Hippocampal formation (tissue), 2 donors: ENCODE results near the gene XXYLT1.
"Not testable (repeated sequence)": the region's sequence is repeated elsewhere in the genome, so short reads cannot be mapped to it uniquely, and the experiment has no call there.

Experiments
- DNase-seq, 2 donors: peaks; one replicate each; lab custom pipeline; 2025; lab: John Stamatoyannopoulos, UW

Gene XXYLT1

DNA sequence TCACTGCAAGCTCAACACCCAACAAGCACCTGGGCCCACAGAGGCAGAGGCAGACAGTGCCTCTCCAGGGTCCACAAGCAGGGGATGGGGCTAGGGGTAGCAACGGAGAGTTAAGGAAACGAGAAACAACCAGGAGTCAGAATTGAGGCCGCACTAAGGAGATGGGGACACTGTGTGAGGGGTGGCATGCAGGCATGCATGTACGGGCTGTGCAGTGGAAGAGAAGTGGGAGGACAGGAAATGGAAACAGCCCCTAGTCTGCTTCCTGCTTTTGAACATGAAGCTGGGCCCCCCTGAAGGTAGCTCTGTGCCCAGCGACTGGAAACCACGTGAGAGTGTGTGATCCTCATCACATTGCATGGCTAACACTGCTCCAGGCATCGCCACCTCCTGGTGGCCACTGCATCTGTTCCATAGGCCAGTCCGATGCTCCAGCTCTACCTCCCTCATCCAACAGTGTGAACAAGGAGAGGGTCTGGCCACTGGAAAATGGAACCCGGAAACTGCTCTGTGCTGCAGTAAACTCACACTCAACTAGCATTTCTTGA is 44.0 kb downstream of the XXYLT1 start:
- DNase-seq, result no peak

DNA sequence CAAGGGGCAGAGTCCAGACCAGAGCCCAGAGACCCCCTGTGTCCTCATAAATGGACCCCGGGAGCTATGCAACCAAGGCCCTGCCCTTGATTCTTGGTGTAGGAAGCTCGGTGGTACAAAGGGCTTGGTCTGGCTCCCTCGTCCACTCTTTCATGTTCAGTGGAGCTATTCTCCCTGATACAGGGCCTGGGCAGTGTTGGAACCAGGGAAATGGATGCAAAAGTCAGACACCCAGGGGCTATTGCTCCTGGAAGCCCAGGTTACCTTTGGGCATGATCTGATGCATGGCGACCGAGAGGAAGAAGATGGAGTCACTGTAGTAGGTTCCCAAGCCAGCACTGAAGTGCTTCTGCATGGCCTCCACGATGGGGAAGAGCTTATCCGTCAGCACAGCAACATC is 44.5 kb downstream of the XXYLT1 start:
- no peak for DNase-seq

DNA sequence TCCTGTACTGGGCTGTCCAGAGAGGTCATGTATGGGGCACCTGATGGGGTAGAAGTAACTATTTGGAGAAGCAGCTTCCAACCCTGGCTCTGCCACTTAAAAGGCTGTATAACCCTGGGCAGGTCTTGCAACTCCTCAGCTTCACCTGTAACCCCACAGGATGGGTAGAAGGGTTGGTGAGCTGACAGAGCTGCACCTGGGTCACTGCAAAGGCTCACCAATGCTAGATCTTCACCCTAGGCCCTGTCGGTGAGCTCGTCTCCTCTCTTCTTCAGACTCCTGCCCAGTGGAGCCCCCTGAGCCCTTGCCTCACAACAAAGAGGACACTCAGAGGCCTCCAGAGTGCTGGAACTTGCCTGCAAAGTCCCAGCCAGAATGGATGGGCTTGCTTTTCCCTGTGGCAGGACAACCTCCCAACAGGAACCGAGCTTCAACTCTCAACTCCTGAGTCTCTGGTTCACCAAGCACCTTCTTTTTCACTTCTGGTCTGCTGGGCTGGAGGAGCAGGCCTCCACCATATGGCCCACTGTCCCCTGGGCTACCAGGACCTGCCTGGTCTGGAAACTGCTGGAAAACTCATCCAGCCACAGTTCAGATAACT is 45.9 kb downstream of the XXYLT1 start:
- DNase-seq, result no peak

DNA sequence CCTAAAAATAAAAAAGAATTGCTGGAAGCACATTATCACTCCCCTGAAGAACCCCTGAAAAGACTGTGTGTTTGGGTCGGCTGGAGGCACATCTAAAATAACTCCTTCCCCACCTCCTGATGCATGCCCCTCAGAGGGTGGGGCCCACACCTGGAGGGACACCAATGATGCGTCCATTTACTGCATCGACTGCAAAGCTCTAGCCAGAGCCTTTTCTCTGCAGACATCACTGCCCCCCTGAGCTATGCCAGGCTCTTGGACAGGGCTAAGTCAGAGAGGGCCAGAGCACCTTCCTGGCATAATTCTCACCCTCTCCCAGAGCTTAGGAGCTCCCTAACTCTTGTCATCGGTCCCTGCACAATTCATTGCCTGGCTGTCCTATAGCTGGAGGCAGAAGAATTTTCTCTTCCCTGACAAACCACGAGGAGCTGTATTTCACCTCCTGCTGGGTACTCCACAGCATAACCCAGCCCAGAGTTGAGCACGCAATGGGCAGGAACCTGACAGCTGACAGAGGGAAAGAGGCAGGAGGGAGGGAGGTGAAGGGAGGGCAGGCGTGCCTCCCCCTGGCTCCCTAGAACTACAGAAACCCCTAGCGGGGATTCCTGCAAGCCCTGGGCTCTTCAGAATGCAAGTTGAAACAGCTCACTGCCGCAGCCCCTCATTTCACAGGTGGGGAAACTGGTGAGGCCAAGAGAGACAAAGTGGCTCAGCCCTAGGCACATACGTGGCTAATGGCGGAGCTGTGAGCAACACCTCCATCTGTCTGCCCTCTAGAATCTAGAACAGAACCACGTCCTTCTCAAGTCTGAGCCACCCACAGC is 46.6 kb downstream of the XXYLT1 start:
- no peak for DNase-seq

DNA sequence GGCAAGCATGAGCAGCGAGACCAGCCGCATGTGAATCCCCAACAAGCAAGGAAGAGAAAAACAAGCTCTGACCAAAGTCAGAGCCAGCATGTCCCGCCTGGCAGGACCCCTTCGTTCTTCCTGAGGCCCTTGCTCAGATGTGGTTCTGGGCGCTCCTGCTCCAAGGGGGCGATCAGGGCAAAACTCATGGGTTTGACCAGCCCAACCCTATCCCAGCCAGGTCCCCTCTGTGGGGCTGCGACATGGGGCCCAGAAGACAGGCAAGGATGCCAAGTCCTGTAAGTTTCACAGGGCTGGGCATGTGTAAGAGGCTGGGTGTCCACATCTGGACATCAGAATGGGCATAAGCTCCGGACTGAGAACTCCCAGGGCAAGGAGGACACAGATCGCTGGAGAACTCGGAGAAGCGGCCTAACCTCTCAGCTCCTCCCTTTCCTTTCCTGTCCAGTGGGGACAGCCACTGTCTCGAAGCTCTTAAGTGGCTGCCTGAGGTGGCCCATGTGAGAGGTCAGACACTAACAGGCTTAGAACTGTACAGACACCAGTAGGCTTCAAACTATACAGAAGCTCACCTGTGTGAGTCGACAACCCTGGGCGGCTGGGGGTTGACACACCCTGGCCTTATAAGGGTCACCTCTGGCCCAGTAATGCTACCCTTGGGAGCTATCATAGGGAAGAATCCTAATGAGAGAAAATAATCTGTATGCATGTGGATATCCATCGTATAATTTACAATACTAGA is 48.9 kb downstream of the XXYLT1 start:
- DNase-seq, result no peak

DNA sequence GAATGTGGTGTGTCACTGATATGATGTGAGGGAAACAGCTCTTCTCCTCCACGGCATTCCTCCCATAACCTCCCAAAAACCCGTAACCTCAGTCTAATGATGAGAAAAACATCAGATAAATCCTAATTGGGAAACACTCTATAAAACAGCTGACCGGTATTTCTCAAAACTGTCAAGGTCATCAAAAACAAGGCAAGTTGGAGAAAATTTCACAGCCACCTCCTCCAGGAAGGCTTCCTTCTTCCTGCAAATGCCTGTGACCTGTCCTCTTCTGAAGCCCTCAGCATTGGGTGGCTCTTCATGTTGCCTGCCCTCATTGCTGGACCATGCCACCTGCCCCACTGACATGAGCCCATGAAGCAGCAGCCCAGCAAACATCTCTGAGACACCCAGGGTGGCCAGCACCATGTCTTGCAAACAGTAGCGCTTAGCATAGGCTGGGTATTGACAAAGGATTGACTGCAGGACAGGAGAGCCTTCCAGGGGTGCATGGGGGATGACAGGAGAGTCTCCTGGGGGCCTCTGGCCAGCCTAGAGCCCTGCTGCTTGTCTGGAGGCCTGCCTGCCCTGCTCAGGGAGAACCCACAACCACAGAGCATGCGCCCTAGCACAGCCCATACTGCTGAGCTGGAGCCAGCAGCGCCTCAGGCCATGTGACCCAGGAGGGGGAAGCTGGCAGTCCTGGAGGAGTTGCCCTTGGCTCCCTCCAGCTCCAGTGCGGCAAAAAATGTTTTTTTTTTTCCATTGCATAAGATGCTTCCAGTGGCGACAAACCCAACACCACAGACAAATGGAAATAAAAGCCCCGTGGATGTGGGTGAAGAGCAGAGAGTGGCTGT is 49.7 kb downstream of the XXYLT1 start:
- DNase-seq, result no peak

DNA sequence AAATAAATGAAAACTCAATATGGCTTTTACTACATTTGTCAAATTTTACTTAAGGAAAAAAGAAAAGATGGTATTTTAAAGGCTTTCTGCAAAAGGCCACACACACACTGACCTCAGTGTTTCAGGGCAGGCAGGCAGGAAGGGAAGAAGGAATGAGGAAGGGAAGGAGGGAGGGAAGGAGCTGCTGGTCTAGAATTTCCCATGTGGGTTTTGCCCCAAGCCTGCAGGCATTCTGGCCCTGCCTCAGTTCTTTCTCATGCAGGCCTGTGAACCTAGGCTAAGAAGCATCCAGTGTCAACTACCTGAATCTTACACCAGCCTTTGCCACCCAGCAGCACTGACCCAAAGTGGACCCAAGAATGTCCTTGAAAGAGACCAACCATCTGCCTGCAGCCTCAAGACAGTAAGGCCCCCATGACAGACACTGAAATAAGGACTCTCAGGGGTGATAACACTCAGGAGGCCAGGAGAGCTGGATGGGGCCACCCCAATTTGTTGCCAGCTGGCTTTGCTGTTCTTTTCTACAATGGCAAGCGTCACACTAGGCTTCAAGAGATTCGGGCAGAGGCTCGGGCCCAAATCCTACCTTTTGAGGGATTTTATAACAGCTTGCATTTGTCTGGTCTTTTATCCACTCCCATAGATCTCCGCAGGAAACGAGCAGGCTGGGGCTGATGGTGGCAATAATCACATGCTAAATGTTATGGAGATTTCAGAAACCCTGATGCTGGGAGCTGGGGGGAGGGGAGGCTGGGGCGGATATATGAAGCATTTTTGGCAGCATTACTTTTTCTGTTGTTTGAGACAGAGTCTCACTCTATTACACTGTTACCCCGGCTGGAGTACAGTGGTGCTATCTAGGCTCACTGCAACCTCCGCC is 51.4 kb downstream of the XXYLT1 start:
- DNase-seq, result no peak

DNA sequence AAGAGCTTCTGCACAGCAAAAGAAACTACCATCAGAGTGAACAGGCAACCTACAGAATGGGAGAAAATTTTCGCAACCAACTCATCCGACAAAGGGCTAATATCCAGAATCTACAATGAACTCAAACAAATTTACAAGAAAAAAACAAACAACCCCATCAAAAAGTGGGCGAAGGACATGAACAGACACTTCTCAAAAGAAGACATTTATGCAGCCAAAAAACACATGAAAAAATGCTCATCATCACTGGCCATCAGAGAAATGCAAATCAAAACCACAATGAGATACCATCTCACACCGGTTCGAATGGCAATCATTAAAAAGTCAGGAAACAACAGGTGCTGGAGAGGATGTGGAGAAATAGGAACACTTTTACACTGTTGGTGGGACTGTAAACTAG is 52.6 kb downstream of the XXYLT1 start:
- not testable (repeated sequence) for DNase-seq

DNA sequence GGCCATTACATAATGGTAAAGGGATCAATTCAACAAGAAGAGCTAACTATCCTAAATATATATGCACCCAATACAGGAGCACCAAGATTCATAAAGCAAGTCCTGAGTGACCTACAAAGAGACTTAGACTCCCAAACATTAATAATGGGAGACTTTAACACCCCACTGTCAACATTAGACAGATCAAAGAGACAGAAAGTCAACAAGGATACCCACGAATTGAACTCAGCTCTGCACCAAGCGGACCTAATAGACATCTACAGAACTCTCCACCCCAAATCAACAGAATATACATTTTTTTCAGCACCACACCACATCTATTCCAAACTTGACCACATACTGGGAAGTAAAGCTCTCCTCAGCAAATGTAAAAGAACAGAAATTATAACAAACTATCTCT is 55.4 kb downstream of the XXYLT1 start:
- DNase-seq, result not testable (repeated sequence)

DNA sequence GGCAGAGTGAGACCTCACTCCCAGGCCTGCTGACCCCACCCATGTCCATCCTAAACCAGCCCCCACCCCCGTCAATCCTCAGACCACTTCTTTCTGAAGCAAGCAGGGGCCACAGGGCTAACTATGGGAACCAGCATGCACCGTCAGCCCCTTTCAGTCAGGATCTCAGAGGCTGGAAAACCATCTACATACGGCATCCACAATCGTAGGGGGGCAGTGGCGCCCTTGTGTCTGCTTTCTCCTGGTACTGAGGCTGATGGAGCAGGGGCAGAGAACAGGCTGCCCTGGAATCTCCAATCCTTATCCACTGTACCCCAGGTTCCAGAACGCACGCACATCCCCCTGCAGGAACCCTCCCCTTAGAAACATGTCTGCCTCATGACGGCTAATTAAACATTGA is 56.6 kb downstream of the XXYLT1 start:
- no peak for DNase-seq

DNA sequence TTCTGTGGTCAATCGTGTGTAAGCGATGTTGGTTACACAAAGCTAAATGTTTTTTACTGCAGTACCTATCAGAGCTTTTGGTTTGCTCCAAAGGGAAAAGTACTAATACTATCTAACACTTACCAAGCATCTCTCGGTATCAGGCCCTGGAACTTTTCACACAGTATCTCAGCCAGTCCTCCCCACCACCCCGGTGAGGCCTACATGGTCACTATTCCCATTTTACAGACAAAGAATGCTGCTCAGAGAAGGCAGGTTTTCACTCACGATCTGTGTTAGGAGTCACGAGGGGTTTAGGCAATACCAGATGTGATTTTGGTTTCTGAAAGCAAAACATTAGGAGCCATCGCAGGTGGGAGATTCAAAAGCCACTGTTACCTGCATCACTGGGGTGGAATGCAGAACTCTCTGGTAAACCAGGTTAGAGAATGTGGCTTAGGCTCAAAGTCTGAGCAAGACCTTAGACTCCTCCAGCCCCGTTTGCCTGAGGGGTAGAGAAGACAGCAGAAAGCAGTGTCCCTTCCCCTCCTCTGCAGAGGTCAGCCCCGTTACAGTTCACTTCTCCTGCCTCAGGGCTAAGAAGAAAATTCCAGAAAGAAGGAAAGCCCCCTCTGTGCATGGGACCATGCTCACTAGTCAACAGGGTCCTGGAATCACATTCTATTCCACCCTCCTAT is 57.2 kb downstream of the XXYLT1 start:
- DNase-seq, result no peak

DNA sequence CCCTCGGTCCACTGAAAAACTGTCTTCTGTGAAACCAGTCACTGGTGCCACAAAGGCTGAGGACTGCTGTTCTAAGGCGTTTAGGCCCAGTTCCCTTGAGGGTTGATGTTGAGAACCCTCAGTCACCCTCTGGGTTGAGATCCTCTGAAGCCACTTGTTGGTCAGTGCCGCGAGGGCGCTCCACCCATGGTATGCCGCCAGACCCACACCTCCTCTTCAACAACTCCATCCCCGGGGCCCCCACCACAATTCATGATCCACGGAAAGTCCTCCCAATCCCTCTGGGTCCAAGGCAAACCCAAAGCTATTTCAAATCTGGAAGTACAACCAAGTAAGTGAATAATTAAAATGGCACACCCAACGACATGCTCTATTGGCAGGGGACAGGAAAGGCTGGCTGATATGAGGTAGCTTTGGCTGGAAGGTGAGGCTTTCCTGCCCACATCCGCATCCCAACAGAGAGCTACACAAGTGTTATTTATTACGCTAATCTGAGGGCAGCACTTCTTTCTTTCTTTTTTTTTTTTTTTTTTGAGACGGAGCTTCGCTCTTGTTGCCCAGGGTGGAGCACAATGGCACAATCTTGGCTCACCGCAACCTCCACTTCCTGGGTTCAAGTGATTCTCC is 58.1 kb downstream of the XXYLT1 start:
- DNase-seq, result no peak

DNA sequence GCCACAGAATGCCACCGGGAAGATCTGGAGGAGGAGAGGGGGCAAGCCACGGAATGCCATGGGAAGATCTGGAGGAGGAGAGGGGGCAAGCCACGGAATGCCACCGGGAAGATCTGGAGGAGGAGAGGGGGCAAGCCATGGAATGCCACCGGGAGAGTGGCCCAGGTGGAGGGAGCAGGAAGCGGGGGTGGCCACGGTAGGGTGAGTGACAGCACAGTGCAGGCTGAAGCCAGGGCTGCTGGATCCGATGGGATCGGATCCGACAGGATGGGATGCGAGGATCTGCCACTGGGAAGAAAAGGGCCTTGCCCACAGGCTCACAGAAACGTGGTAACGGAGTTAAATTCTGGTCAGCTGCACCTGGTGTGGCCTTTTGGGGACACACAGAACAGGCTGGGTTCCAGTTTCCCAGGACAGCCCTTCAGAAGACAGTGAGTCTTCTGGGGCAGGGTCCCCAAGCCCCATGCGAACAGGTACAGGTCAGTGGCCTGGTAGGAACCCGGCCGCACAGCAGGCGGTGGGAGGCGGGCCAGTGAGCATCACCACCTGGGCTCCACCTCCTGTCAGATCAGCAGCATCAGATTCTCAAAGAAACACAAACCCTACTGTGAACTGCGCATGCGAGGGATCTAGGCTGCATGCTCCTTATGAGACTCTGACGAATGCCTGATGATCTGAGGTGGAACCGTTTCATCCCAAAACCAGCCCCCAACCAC is 58.8 kb downstream of the XXYLT1 start:
- DNase-seq, result no peak

DNA sequence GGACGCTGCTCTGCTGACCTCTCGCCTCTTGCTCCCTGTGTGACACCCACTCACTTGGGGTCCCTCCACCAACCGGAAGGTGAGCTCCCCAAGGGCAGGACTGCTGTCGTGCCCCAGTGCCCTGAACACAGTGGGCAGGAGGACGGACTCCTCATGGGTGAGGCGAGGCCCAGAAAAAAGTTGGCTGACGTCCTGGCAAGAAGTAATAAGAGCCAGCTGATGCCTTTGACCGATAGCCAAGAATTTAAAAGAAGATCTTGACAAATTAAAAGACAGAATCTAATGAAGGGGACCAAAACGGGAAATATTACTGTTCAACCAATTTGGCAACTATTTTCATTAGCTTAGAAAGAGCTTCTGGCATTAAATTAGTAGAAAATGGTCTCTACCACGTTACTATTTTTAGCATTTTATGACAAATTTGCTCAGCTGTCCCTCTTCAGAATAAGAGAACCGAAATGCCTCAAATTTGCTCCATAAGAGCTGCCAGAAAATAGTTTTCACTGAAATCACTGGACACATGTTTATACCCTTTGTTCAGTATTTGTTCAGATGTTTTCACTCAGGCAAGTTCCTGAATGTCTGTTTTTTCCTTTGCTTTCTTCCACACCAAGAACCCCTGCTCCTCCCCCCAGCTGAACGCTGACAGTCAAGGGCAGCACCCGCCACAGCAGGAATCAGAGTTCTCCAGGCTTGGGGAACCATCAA is 60.5 kb downstream of the XXYLT1 start:
- DNase-seq, result no peak

DNA sequence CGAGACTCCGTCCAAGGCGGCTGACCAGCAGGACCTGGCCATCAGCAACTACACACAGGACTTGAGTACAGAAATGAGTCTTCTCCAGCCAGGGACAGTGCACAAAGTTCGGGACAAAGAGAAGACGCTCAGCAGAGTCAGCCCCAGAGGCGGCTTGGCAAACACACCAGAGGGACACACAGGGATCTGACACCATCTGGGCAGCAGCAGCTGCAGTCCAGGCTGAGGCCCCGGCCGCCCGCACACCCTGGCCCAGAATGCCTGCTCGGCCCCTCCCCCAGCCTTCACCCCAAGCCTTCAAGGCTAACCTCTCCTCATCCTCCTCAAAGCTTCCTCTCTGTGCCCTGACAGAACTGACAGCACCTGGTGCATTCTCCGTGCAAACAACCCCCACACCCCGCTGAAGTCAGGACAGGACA is 61.1 kb downstream of the XXYLT1 start:
- DNase-seq, result no peak

DNA sequence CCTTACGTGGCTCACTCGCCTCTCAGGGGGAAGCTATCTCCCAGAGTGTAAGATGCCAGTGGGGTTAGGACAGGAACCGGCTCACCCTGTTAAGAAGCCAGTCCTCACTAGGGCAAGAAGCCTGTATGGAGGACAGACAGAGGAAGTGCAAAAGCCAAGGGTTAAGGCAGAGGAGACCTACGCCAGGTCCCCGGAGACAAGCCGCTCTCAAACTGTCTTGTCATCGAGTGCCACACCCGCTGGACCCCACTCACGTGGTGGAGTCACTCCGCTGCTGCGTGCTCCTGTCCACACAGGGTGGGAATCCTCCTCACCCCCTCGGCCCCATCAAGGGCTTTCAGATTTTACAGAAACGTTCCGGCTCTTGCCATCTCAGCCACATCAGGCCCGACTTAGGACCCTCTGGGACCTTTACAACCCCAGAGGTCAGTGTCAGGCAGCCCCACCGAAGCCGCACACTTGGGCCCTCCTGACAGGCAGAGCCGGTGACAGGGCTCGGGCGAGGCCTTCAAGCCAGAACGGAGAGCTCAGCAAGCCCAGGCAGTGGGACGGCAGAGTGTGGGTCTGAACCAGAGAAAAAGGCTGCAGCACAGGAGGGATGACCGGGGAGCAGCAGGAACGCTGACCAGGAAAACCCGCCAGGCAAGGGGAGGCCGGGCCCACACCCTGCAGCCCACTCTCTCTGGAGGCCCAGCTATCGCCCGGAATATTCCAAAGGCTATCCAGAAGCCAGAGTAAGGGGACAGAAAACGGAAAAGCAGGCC is 61.7 kb downstream of the XXYLT1 start:
- no peak for DNase-seq

DNA sequence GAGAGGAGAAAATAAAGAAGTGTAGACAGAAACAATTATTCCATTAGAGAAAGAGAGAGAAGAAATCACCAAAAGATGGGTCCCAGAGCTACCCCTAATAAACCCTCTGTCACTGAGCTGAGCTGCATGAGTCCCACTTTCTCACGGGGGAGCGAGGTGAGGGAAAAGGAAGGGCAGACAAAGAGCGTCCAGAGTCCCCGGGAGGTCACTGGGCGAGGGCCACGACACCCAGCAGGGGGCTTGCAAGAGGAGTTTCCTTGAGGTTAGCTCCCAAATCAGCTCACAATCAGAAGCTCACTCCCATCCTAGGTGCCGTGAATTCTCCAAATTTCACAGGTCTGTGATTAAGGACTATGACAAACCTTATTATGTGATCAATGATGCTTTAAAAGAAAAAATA is 62.3 kb downstream of the XXYLT1 start:
- DNase-seq, result no peak

DNA sequence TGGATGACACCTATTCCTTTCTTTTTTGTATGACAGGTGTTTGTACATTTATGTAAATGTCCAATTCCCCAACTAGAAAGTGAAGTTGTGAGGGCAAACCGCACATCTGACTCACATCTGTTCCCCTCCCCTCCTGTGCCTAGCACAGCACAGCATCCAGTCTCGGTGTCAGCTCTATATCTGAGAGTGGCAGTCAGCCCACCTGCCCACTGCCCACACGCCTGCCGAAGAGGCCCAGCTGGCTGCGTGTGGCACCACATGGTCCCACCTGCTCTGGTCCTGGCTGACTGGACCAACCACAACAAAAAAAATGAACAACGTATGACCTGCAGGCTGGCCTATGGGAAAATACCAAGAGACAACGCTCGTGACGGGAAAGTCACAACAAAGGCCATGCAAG is 62.8 kb downstream of the XXYLT1 start:
- no peak for DNase-seq
